Skin of body (tissue), 2 donors: ENCODE measurements around the gene CCDC30. TPM values are rescaled to one million over a fixed set of nuclear protein-coding genes. Genes with fewer than 3 reads are reported as not detected.
"Not testable (repeated sequence)": the region's sequence is repeated elsewhere in the genome, so short reads cannot be mapped to it uniquely, and the experiment has no call there.

Source experiments
- DNase-seq: peaks from one replicate; lab custom pipeline; 2025; lab: John Stamatoyannopoulos, UW
- total RNA-seq: library from RNA; depleted of rRNA; stranded (reverse); fragments of >200 nt; gene quantifications from one replicate; pipeline ENCODE4 v1.2.3, GENCODE V29; 2014

CCDC30 gene
- total RNA-seq, 1 donor from 2014 or later, result 1.8 TPM

GRCh38 chr1:42523171-42523570 lies 60.1 kb downstream of the CCDC30 start:
- DNase-seq, result no peak

GRCh38 chr1:42524330-42524729 lies 61.2 kb downstream of the CCDC30 start:
- no peak for DNase-seq

- DNase-seq, result no peak
These were observed 66.7 kb downstream of the CCDC30 start for GRCh38 chr1:42529724-42530181.

GRCh38 chr1:42531043-42531442 lies 68.0 kb downstream of the CCDC30 start:
- no peak for DNase-seq

GRCh38 chr1:42533101-42533863 lies 70.2 kb downstream of the CCDC30 start:
- DNase-seq, result no peak

- no peak for DNase-seq
These were observed 78.0 kb downstream of the CCDC30 start for GRCh38 chr1:42541104-42541503.

GRCh38 chr1:42551180-42551579 lies 88.1 kb downstream of the CCDC30 start:
- DNase-seq, result no peak

GRCh38 chr1:42551590-42551989 lies 88.5 kb downstream of the CCDC30 start:
- DNase-seq, result no peak

GRCh38 chr1:42552636-42553035 lies 89.5 kb downstream of the CCDC30 start:
- DNase-seq, result no peak

GRCh38 chr1:42557230-42557851 lies 94.3 kb downstream of the CCDC30 start:
- DNase-seq, result no peak

GRCh38 chr1:42567038-42567437 lies 104.0 kb downstream of the CCDC30 start:
- no peak for DNase-seq

GRCh38 chr1:42576935-42577334 lies 113.8 kb downstream of the CCDC30 start:
- DNase-seq, result no peak

GRCh38 chr1:42586016-42586415 lies 122.9 kb downstream of the CCDC30 start:
- no peak for DNase-seq

- no peak for DNase-seq
These were observed 124.7 kb downstream of the CCDC30 start for GRCh38 chr1:42587753-42588152.

GRCh38 chr1:42592811-42593210 lies 129.7 kb downstream of the CCDC30 start:
- no peak for DNase-seq

- no peak for DNase-seq
These were observed 130.5 kb downstream of the CCDC30 start for GRCh38 chr1:42593486-42594100.

- no peak for DNase-seq
These were observed 138.4 kb downstream of the CCDC30 start for GRCh38 chr1:42601472-42601871.

- DNase-seq, result no peak
These were observed 150.7 kb downstream of the CCDC30 start for GRCh38 chr1:42613803-42614131.

- DNase-seq, result no peak
These were observed 155.8 kb downstream of the CCDC30 start for GRCh38 chr1:42618866-42619265.

- no peak for DNase-seq
These were observed 157.2 kb downstream of the CCDC30 start for GRCh38 chr1:42620307-42620706.

GRCh38 chr1:42621180-42621579 lies 158.1 kb downstream of the CCDC30 start:
- not testable (repeated sequence) for DNase-seq

- DNase-seq, result not testable (repeated sequence)
These were observed 164.1 kb downstream of the CCDC30 start for GRCh38 chr1:42627205-42627604.

GRCh38 chr1:42639116-42639515 lies 176.0 kb downstream of the CCDC30 start:
- DNase-seq, result no peak
